HG03571 (cell line): ENCODE results near the gene ZNF341.
A peak's percentile ranks its signal among the peaks of the same experiment; 100 is the strongest.
"Not testable (repeated sequence)": the region's sequence is repeated elsewhere in the genome, so short reads cannot be mapped to it uniquely, and the experiment has no call there.

Experiments
- ATAC-seq: cut with Tn5 transposase; IDR thresholded peaks from one replicate; pipeline ENCODE4 v1.9.1; 2021; ENCODE audit not compliant: unreplicated experiment

The ZNF341 gene

DNA sequence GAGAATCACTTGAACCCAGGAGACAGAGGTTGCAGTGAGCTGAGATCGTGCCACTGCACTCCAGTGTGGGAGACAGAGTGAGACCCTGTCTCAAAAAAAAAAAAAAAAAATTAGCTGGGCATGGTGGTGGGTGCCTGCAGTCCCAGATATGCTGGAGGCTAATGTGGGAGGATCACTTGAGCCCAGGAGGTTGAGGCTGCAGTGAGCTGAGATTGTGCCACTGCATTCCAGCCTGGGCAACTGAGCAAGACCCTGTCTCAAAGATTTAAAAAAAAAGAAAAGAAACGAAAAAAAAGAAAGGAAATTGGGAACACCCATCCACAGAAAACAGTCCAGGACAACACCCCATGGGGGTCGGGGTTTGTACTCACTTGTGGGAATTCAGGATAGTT, 60.8 kb downstream of the ZNF341 start:
- ATAC-seq: not testable (repeated sequence)

GRCh38 chr20:33793011-33793931, 61.5 kb downstream of the ZNF341 start:
- no peak for ATAC-seq

DNA sequence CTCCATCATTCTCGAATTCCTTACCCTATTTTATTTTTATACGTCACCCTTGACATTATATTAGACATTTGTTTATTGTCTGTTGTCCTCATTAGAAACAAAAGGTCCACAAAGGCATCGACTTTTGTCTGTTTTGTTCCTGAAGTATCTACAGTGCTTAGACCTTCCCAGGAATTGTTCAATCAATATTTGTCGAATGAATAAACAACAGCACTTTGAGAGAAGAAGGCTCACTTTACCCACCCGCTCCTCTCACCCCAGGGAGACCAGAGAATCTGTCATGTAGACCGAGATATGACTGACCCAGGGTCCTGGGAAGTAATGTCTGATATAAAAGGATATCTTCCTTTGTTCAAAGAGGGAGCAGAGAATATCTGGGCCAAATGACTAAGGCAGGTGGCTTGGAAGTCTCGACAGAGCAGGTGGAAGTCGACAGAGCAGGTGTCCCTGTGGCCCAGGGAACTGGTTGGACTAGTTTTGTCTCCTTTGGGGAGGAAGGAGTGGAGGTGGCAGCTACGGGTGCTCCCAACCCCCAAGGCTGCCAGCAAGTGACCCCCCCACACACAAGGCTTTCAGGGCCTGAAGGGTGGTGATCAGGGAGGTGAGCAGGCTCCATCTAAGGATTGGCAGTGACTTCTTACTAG, 64.6 kb downstream of the ZNF341 start:
- ATAC-seq: no peak

DNA sequence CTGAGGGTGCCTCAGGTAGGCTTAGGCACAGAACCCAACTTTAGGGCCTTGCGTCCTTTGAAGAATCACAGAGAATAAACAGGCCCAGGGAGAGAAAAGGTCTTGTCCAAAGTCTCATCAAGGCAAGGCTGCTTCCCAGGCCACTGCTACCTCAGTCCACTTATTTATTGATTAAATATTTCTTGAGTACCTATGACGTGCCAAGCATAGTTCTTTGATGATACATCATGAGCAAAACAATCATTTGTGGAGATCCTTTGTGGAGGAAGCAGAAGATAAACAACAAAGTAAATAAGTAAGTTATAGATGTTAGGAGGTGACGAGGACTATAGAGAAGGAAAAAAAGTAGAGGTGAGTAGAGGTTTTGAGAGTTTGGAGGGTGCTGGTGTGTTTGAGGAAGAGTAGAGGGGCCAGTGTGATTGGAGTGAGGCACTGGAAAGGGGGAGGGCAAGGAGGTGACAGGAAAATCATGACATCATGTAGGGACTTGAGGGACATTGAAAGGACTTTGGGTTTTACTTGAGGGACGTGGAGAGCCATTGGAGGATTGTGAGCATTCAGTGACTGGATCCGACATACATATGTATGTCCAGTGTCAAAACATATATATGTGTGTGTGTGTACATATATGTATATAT, 65.2 kb downstream of the ZNF341 start:
- ATAC-seq: no peak

GRCh38 chr20:33798444-33798843, 66.6 kb downstream of the ZNF341 start:
- no peak for ATAC-seq

GRCh38 chr20:33803921-33804337, 72.1 kb downstream of the ZNF341 start:
- ATAC-seq: no peak

- no peak for ATAC-seq
These were observed 76.6 kb downstream of the ZNF341 start for GRCh38 chr20:33808388-33808787.

DNA sequence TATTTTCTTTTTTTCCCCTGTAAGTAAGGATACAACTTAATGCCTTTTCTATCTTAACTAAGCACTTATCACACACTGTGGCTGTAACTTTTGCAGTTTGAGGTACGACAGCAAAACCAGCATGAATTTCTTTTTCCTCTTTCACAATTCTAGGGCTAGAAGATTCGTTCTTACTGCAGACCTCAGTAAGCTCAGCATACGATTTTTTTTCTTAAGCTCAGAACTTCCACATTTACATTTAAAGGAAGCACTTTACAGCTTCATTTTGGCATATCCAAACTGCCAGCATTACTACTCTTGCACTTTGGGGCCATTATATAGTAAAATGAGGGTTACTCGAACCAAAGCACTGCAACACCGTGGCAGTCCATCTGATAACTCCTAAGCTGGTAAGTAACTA, 78.5 kb downstream of the ZNF341 start:
- ATAC-seq: no peak

DNA sequence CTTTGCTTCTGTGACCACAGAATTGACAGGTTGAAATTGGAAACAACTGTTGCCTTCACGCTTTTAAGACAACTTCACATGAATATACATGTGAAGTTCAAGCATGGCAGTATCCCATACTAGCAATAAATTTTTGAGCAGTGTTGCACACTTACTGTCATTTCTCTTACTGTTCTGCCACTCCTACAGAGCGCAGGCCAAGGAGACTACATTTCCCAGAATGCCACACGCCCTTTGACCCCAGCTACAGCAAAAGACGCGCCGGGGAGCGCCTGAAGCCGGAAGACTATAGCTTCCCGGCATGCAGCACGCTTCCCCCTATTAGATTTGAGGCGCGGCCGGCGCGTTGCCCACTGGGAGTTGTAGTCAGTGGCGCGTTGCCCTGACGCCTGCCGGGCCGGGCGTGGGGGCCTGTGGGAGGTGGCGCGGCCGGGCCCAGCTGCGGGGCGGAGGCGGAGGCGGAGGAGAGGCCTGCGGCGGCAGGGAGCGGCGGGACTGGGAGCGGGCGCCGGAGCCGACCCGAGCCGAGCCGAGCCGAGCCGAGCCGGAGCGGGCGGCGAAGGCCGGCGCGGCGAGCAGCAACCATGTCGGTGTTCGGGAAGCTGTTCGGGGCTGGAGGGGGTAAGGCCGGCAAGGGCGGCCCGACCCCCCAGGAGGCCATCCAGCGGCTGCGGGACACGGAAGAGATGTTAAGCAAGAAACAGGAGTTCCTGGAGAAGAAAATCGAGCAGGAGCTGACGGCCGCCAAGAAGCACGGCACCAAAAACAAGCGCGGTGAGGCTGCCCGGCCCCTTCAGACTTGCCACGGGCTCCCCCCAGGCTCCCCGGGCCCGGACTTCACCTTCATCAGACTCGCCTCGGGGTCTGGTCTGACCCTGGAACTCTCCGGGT, 79.3 kb downstream of the ZNF341 start, which contains the start of gene CHMP4B:
Gene CHMP4B, plus strand, starts transcription at position 464 of the 891 bp plus-strand sequence. Its CDS starts 121 bp downstream, at position 585.
- ATAC-seq: peak; percentile 93

DNA sequence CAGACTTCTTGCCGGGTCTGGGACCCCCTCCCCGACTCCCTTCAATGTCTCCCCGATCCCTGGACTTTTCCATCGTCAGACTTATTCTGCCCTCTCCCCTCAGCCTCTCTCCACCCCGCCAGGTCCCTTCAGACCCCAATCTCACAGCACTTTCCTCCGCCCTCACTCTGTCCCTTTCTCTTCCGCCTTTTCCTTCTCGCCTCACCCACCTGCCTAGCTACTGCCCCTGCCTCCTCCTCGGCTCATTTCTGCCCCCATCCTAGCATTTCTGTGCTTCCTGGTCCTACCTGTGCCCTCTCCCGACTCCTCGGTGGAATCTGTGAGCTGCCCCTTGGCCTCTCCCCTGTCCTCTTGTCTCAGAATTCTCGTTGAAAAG, 80.0 kb downstream of the ZNF341 start:
- no peak for ATAC-seq

- no peak for ATAC-seq
These were observed 80.5 kb downstream of the ZNF341 start for GRCh38 chr20:33812152-33812849.

DNA sequence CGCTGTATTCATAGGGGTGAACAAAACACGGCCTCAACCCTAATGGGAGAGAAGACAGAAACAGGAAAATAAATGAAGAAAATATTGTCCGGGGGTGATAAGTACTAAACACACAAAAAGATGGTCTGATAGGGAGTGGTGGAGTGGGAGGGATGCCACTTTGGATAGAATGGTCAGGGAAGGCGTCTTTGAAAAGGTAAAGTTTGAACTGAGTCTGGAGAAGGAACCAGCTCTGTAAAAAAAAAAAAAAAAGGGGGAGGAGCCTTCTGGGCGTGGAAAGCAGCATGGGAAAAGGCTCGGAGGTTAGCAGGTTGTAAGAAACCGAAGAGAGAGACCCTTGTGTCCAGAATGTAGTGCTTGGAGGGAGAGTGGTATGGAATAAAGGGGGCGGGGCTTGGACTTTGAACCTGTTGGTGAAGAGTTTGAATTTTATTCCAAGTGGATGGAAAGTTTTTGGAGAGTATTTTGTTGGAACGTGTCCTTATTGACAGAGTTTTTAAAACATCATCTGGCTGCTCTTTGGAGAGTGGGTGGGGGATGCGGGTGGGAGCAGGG, 81.2 kb downstream of the ZNF341 start:
- ATAC-seq: no peak

DNA sequence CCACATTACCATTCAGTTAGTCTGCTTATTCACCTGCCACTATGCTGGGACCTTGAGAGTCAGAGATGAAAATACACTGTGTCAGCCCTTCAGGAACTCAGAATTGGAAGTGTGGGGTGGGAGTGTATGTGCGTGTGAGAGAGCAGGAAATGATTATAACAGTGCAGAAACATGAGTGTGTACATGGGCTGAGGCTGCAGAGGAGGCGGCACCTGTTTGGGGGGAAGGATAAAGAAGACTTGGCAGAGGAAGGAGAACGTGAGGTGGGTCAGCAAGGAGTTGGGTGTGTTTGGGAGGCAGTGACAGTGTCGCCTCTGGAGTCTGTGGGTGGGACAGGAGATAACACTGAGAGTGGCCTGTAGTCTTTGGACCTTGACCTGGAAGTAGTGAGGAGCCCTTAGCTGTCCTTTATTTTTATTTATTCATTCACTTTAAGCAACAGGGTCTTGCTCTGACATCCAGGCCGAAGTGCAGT, 82.5 kb downstream of the ZNF341 start:
- ATAC-seq: no peak

DNA sequence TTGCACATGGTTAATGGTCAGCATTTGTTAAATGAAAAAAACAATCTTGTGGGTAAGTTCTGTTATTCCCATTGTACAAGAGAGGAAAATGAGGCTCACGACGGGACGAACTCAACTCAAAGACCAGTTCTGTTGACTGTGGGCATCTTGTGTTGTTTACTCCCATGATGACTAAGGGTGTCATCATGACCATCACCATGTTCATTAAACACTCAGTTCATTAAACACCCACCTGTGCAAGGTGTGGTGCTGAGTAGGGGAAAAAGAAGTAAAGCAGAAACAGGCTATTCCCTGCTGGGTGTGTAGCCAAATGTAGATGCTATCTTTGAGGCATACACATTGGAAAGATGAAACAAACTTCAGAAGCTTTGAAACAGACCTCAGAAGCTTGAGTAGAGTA, 83.9 kb downstream of the ZNF341 start:
- no peak for ATAC-seq

DNA sequence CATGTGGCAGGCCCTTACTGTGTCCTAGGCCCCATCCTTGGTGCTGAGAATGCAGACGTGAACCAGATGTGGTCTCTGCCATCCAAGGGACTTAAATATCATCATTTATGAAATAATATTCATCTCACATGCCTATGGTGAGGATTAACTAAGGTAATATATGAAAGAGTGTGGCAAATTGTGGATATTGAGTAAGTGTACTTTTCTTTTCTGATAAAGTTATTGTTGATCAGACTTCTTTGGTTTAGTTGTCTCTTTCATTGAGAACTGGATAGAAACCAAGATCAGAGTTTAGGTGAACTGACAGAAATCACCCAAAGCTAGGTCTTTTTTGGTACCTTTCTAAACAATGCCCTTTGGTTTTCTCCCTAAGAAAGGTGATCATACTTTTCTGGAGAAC, 84.4 kb downstream of the ZNF341 start:
- ATAC-seq: no peak

DNA sequence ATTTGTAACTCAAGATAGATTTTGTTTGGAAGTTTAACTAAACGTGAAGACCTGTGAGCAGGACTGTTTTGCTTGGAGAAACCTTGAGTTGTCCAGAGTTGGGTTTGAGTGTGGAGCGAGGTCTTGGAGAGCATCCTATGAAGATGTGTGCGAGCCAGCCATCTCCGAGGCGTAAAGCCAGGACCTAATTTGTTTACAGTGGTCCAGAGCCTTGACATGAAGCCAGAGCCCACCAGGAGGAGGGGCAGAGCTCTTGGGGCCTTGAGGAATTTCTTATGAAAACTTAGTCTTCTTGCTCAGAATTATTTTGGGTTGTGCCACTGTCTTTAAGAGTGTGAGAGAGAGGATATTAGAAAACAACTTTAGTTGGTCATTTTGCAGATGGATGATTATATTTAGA, 85.6 kb downstream of the ZNF341 start:
- ATAC-seq: no peak

GRCh38 chr20:33819456-33819855, 87.7 kb downstream of the ZNF341 start:
- no peak for ATAC-seq

GRCh38 chr20:33820362-33820761, 88.6 kb downstream of the ZNF341 start:
- no peak for ATAC-seq

- no peak for ATAC-seq
These were observed 89.6 kb downstream of the ZNF341 start for GRCh38 chr20:33821270-33821836.
